Measurements from ENCODE around the gene TCF3. TPM values are rescaled to one million over a fixed set of nuclear protein-coding genes. Genes with fewer than 3 reads are reported as not detected.
A peak's percentile ranks its signal among the peaks of the same experiment; 100 is the strongest.

Gene TCF3
- total RNA-seq, 1 donor from 2014 or later = 153 TPM

DNA sequence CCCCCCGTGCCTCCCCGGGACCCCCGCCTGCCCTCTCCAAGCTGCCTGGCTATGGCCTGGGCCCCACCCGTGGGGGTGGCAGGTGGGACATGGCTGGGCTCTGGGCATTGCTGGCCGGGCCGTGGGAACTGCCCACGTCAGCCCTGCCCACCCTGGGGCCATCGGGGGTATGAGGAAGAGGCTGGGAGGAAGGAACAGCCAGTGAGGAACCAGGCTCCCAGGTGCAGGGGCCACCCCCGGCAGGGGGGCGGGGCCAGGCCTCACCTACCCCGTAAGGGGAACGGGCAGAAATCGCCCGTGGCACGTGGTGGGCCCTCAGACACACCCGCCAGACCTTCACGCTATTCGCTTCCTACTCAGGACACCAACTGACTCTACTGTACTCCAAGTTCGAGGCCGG is 22.4 kb downstream of the TCF3 start:
- Mint-ChIP-seq H3K4me3 (ENCODE audit: unreplicated experiment) (no peak overlapping the region), H3K36me3 (ENCODE audit: low read depth) (peaks cover 5% of the 10 kb centered on the region), H3K9me3 (ENCODE audit: low read depth) (no peaks in the 10 kb centered on the region), H3K4me1 (ENCODE audit: low read depth) (no peaks in the 10 kb centered on the region), H3K27ac (ENCODE audit: unreplicated experiment) (no peak overlapping the region), H3K27me3 (ENCODE audit: low read depth) (no peaks in the 10 kb centered on the region)
- no peak for DNase-seq (ENCODE audit: low spot score)
- no peak for TF ChIP-seq CTCF (IDR thresholded peaks at IDR 0.05)

- Mint-ChIP-seq H3K36me3 (ENCODE audit: low read depth) (peaks cover 8% of the 10 kb centered on the region), H3K9me3 (ENCODE audit: low read depth) (no peaks in the 10 kb centered on the region), H3K4me3 (ENCODE audit: unreplicated experiment) (no peak overlapping the region), H3K4me1 (ENCODE audit: low read depth) (no peaks in the 10 kb centered on the region), H3K27me3 (ENCODE audit: low read depth) (no peaks in the 10 kb centered on the region), H3K27ac (ENCODE audit: unreplicated experiment) (no peak overlapping the region)
- no peak for TF ChIP-seq CTCF (IDR thresholded peaks at IDR 0.05)
- DNase-seq (ENCODE audit: low spot score) = no peak
Observed at GRCh38 chr19:1629256-1629808, 23.1 kb downstream of the TCF3 start.

GRCh38 chr19:1627194-1627593 is 25.2 kb downstream of the TCF3 start:
- no peak for DNase-seq (ENCODE audit: low spot score)
- TF ChIP-seq CTCF (IDR thresholded peaks at IDR 0.05) = no peak
- no peak overlapping the region for H3K4me3 Mint-ChIP-seq (ENCODE audit: unreplicated experiment)
- H3K9me3 Mint-ChIP-seq (ENCODE audit: low read depth) = no peaks in the 10 kb centered on the region
- H3K36me3 Mint-ChIP-seq (ENCODE audit: low read depth) = peaks cover 15% of the 10 kb centered on the region
- H3K27me3 Mint-ChIP-seq (ENCODE audit: low read depth) = no peaks in the 10 kb centered on the region
- H3K4me1 Mint-ChIP-seq (ENCODE audit: low read depth) = no peaks in the 10 kb centered on the region
- no peak overlapping the region for H3K27ac Mint-ChIP-seq (ENCODE audit: unreplicated experiment)

DNA sequence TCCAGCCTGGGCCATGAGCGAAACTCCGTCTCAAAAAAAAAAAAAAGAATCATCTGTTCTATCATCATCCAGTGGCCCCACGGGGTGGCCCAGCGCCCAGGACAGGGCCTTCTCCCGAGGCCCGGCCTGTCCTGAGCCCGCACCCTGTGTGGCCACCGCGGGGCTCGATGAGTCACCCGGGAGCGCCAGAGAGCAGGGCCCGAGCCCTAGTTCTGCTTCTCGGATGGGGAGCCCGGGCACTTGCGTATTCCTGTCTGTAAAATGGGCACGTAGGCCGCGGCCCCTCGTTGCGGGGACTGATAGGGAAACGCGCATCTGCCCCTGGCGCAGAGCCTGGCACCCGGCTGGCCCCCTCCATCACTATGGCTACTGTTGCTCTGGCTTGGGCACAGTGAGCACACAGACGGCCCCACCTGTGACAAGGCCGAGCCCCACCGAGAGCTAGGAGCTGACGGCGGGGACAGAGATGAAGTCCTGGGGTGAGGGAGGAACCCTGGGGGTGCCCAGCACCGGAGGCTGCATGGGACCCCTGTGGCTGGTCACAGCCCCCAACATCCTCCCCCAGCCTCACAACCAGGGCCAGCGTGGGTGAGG is 25.9 kb downstream of the TCF3 start:
- Mint-ChIP-seq H3K4me1 (ENCODE audit: low read depth) (no peaks in the 10 kb centered on the region), H3K4me3 (ENCODE audit: unreplicated experiment) (no peak overlapping the region), H3K9me3 (ENCODE audit: low read depth) (no peaks in the 10 kb centered on the region), H3K27ac (ENCODE audit: unreplicated experiment) (no peak overlapping the region), H3K27me3 (ENCODE audit: low read depth) (no peaks in the 10 kb centered on the region), H3K36me3 (ENCODE audit: low read depth) (peaks cover 13% of the 10 kb centered on the region)
- no peak for TF ChIP-seq CTCF (IDR thresholded peaks at IDR 0.05)
- no peak for DNase-seq (ENCODE audit: low spot score)

DNA sequence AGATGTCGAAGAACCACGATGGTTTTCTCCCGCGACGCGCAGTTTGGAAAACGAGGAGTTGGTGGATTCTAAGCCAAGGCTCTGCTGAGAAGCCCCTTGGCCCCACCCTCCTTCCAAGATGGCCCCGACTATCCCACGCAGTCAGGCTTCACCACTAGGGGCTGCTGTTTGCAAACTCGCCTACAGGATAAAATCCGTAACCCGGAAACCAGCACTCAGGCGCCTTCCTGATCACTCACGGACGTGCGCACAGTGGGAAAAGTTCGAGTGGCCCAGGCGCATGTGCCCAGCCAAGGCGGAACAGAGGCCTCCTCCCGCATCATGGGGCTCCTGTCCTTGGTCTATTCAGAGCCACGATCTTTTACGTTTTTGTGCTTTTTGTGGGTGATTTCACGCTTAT is 28.0 kb downstream of the TCF3 start:
- DNase-seq (ENCODE audit: low spot score) = no peak
- Mint-ChIP-seq H3K27me3 (ENCODE audit: low read depth) (no peaks in the 10 kb centered on the region), H3K36me3 (ENCODE audit: low read depth) (peaks cover 14% of the 10 kb centered on the region), H3K27ac (ENCODE audit: unreplicated experiment) (no peak overlapping the region), H3K4me1 (ENCODE audit: low read depth) (no peaks in the 10 kb centered on the region), H3K4me3 (ENCODE audit: unreplicated experiment) (no peak overlapping the region), H3K9me3 (ENCODE audit: low read depth) (no peaks in the 10 kb centered on the region)
- TF ChIP-seq CTCF (IDR thresholded peaks at IDR 0.05) = peak; percentile 78

Data from chondrocyte (in vitro differentiated cells).